Activated CD4-positive, alpha-beta T cell treated with anti-CD3 and anti-CD28 coated beads, Interleukin-2, Interleukin-4, amounts not matched to agents 100 ng/mL and 50 ng/mL, durations not matched to agents 16 hours and 8 hours (primary cell): ENCODE measurements around the gene NRG4.
"Not testable (repeated sequence)": the region's sequence is repeated elsewhere in the genome, so short reads cannot be mapped to it uniquely, and the experiment has no call there.

Experiments
- DNase-seq: peaks from one replicate; pipeline ENCODE4 v3.0.0-alpha.2; 2020; ENCODE audit warnings: low spot score

Gene NRG4, protein sequence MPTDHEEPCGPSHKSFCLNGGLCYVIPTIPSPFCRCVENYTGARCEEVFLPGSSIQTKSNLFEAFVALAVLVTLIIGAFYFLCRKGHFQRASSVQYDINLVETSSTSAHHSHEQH

DNA sequence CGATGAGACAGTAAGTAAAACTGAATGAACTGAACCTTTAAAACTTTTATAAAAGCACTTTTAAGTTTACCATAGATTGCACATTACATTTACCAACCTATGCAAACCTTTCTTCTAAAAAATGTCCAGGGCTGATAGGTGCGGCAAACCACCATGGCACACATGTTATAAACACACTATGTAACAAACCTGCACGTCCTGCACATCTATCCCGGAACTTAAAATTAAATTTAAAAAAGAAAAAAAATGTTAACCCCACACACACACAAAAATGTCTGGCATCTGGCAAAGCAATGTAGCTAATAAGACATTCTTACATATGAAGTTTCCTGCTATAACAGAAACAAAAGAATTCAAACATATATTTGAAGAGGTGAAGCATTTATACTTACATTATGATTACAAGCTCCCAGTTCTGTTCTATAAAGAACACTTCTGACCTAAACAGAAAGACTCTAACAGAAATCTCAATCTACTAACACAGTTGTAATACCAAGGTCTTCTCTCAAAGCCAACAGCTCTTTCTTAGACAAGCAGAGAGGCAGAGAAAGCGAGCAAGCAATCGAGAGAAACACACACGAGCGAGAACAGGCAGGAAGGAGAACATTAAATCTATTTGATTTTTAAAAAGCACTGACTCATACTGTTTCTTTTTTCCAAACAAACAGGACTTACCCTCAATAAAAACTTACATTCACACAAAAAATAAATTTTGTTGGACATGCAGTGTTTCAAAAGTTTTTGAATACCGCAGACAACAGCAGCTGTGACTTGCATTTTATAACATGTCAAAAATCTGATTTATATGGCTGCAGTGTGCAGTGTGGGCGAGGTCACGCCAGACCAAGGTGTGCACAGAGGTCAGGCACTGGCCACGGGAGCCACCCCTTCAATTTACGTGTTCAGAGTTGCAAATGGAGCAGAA, at the start of gene NRG4:
Gene NRG4, minus strand, starts transcription at position 798 of the 925 bp plus-strand sequence. CDS start 1,194 bp downstream, outside the sequence.
- no peak for DNase-seq

DNA sequence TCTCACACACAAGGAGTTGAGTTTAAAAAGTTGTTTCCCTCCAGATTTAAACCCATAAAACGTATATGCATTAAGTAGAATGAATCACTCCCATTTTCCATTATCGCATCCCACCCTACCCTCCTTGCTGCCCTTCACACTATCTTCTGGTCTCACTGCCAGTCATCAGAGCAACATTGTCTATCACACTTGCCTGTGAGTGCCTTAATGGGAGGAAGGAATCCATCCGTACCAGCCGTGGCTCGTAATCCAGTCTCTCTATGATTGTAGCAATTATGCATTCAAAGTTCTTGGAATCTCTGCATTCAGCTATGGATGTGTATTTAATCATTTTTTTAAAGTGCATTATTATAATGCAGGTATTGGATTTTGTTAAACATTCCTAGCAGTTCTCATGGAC, 49.5 kb upstream of the NRG4 start:
- DNase-seq, result no peak

DNA sequence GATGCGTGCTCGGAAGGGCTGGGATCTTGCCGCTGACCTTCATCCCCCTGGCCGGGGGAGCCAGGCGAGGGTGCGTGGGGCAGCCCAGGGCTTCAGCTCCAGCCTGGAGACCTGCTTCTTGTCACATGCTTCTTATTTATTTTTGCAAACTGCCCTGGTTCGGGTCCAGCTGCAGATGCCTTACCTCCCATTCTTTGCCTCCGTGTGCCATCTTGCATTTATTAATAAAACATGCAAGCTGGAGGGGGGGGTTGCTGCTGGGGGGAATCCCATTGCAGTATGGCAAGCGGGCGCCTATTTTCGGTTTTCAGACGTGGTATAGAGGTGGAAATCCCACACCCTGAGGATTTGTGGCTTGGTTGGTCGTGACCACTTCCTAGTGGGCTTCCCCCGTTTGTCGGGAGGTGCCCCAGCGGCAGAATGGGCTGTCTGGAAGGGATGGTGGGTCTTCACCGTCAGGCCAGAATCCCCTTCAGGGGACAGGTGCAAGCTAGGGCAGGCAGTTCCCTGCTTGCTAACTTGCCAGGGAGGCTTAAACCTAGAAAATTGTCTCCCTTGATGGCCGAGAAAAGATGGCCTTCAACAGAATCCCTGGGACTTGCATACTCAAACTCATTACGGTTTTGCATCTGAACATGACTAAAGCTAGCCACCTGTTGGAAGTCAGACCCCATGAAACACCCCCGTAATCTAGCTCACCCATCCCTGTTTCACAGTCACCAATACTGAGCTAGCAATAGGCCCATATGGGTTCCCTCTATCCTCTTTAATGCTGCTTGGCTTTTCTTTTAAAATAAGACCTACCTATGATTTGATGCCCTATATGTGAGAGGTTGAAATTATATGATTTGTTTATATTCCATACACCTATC, 48.1 kb upstream of the NRG4 start:
- DNase-seq, result no peak

DNA sequence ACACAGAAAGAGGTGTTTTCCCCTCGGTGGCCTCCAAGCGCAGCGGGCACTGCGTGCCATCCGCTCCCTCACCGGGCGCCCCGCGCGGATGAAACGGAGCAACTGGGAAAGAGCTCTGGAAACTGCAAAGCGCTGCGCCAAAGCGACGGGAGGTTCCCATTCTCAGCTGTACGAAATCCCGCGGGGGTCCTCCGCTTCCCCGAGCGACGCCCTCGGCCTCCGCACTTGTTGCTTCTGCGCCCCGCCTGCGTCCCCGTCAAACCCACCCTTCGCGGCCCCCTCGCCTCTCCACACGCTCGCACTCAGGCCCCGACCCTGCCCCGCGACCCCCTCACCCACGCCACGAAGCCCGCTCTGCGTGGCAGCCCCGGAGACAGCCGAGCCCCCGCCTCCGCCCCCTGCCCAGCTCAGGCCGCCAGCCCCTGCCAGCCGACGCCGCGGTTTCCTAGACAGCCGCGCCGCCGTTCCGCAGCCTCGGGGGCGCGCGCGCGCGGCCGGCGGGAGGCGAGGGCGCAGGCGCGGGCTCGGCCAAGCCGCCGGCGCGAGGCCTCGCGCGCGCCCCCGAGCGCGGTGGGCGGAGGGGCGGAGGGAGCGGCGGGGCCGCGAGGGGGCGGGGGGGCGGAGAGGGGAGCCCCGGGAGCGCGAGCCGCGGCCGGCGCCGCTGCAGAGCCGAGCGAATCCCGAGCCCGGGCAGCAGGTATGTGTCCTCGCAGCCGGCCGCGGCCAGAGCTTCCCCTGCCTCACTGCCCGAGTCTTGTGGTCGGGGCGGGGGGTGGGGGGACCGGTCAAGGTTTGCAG, 47.3 kb upstream of the NRG4 start, which contains the start of gene TMEM266:
Gene TMEM266, plus strand, starts transcription at position 666 of the 798 bp plus-strand sequence. CDS start 74,279 bp downstream, outside the sequence.
- no peak for DNase-seq

DNA sequence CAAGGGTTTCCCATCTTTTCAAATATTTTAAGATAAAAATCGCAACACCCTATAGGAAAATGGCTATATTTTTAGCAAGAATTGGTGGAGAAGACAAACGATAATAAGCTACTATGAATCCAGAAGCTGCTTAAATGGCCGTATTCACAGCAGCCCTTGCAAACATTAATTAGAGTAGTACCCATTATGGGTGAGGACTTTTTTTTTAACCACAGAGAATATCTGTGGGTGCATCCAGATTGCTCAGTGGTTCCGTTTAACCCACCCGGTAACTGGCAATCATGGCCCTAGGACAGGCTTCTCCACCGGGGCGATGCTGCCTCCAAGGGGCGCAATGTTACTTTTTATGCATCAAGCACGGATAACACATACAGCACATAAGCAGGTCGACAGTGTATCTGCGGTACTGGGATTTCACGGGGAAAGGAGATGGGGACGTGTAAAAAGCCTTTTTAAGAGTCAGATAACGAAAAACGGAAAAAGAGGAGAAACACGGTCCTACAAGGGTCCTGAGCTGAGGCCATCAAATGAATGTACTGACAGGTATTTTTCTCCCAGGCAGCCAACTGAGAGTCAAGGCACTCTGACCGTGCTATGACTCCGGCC, 46.6 kb upstream of the NRG4 start:
- peak; percentile 19 for DNase-seq

DNA sequence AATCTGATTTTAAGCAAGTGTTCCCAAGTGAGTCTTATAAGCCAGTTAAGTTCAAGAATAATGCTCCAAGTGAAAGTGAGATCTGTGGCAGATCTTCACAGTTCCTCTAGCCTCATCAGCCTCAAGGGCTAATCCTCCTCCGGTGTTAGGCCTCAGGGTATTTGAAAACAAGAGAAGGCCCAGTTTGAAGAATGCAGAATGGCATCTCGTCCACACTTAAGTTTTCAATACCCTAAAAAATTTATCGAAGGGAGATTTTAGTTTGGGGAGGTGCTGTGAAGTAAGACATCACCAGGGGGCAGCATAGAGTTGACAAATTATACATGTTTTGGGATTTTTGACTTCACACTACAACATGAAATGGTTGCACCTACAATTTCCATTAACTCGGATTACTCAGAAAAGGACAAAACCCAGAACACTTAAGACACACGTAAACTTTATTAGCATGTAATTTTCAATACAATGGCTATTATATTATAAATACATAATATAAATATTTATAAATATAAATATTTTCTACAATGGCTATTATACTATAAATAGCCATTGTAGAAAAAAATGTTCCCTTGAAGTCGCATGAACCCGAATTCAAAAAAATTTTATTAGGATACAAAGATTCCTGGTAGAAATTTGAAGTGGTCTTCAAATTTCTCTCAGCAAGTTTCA, 45.2 kb upstream of the NRG4 start:
- DNase-seq, result peak; percentile 54

DNA sequence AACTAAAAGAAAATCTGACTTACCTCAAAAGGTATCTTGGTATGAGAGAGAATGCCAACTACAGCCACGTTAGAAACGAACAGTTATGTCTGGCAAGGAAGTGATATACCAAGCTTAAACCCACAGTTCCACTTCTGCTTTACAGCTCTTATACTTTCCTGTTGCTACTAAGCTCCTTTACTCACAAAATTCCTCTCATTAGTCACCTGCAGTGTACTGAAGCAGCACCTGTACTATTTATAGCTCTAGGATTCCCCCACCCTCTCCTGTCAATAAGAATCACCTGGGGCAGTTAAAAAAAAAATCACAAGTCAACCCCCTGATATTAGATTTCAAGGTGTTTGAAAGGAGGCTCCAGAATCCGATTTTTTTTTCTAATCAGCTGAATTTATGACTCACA, 44.7 kb upstream of the NRG4 start:
- DNase-seq, result no peak

DNA sequence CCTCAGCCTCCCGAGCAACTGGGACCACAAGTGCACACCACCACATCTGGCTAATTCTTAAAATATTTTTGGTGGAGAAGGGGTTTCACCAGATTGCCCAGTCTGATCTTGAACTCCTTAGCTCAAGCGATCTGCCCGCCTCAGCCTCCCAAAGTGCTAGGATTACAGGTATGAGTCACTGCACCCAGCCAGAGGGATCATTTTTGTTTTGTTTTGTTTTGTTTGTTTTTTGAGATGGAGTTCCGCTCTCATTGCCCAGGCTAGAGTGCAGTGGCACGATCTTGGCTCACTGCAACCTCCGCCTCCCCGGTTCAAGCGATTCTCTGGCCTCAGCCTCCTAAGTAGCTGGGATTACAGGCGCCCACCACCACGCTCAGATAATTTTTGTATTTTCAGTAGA, 42.0 kb upstream of the NRG4 start:
- not testable (repeated sequence) for DNase-seq

DNA sequence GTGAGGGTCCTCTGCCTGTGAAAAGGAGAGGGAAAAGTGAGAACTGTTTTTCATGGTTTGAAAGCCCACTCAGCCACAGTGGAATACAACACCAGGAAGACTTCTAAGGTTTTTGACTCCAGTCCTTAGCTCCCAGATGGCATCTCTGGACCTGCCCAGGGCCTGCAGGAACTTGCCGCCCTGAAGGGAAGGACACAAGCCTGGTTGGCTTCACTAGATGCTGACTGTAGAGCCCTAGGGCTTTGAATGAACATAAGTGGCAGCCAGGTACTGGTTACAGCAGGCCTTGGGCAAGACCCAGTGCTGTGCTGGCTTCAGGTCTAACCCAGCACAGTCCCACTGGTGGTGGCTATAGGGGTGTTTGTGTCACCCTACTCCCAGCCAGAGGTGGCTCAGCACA, 26.3 kb upstream of the NRG4 start:
- no peak for DNase-seq

DNA sequence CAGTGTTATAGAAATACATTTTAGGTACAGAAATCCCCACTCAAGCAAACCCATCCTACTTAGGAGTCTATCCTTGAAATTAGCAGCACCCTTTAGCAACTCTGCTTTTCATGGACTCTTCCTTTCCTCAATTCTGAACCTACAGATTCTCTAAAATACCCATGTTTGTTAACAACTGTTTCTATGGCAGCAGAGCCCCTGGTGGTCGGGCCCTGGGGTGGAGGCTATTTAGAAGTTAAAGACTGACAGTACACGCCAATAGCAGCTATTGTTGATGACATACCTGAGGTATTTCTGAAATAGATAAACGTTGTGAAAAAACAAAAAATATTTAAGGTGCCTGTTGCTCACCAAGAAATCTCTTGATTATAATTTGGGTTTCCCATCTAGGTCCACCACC, 23.4 kb upstream of the NRG4 start:
- no peak for DNase-seq

DNA sequence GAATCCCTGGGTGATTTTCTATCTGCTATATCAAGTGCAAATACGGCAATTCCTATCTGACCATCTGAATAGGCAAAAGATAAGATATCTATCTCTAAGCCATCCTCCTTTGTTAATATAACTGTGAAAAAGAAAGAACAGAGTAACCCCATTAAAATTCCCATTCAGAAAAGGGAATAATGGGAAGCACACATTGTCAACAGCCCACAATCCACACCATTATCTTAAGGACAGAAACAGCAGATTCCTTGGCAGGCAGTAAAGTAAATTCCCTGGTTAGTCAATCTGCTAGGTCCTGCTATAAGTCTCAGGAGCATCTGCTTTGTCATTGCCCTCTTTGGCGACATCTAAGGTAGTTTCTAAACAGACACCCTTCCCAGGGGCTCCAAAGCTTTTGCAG, 21.9 kb upstream of the NRG4 start:
- no peak for DNase-seq

DNA sequence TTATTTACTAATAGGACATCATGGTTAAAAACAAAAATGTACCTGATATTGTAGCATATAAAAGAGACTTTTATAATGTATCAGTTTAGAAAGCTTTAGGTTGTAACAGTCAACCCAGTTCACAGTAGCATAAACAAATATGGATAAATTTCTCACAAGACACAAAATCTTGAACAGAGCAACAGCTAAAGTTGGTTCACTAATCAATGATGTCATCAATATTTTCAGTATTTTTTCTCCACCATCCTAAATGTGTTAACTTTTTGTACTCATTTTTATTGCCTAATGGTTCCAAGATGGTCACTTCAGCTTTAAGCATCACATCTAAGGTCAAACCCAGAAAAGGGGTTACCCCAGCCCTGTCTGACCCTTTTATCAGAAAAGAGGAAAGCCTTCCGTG, 21.2 kb upstream of the NRG4 start:
- no peak for DNase-seq

DNA sequence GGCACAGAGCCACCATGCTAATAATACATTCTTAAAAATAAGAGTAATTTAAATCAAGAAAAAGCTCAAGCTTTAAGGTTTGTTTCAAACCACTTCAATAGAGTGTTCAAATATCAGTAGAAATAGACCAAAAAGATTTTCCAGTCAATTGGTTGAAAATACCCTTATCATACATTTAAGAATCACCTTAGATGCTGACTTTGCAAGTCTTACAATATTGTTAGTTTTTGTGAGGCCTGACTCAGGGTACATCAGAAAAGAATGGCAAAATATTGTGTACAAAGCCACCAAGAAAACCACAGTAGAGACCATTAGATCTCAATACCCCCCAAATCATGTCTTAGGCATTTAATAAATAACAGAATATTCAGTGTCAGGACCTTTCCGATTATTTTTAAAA, 19.8 kb upstream of the NRG4 start:
- DNase-seq, result no peak

DNA sequence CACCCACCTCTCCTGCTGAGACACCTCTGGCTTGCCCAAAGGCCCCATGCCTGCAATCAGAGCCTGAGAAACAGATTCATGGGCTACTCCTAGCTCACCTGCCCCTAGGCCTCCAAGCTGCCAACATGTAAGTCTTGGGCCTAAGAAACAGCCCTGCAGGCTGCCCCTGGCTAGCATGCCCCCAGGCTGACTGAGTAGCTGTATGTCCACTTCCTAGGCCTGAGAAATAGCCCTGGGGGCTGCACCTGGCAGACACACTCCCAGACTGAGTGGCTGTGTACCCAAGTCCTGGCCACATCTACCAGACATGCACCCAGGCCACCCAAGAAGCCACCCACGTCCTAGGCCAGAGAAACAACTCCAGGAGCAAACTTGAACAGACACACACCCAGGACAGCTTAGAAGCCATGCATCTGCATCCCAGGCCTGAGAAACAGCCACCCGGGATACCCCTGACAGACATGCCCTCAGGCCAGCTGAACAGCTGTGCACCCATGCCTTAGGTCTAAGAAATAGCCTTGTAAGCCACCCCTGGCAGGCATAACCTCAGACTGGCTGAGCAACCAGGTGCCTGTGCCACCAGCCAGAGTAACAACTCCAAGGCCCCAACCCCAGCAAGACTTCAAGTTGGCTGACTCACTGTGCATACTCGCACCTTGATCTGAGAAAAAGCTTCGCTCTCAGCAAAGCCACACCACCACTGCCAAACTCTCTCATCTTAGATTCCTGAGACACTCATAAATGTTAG, 12.0 kb upstream of the NRG4 start:
- no peak for DNase-seq

DNA sequence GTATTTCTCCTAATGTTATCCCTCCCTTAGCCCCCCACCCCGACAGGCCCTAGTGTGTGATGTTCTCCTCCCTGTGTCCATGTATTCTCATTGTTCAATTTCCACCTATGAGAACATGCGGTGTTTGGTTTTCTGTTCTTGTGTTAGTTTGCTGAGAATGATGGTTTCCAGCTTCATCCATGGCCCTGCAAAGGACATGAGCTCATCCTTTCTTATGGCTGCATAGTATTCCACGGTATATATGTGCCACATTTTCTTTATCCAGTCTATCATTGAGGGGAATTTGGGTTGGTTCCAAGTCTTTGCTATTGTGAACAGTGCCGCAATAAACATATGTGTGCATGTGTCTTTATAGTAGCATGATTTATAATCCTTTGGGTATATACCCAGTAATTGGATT, 1.2 kb upstream of the NRG4 start:
- DNase-seq, result not testable (repeated sequence)

DNA sequence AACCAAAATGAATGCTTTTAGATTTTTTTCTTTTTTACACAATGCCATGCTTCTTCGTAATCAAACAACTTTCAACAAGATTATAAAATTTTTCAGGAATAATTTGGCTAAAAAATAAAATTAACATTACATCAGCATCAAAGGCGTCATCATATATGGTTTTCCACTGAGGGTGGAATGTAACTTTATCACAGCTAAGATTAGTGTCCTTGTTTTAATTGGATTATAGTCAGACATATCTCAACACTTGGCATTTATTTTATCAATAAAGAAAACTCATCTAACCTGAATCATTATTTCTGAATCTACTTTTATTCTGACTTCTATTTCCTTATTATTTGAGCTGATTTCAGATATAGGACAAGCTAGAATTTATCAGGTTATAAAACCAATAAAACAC, 1.6 kb downstream of the NRG4 start:
- no peak for DNase-seq

DNA sequence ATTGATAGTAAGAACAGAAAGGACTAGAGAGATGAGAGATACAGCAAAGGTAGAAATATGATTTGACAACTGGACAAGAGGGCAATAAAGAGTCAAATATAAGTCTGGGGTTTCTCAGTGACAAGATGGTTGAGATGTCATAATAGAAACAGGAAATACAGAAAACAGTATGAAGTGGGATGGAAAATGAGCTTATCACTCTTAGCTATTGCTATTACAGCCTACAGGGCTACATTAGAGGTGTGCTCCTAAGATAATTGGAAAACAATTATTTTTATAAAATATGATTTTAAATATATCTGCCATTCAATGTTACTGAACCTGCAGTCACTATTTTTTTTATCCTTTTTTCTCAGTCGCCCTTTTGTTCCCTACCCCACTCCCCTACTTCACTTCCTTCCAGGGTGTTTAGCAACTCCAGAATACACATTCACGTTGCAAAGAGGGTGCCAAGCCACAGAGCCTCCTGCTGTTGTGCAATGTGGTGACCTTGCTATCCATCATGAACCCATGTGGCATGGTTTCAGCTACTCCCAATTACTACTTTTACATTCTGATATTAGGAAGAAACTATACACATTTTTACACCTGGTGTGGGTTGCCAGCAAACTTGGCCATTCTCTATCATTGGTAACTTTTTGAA, 6.0 kb downstream of the NRG4 start:
- DNase-seq, result no peak

DNA sequence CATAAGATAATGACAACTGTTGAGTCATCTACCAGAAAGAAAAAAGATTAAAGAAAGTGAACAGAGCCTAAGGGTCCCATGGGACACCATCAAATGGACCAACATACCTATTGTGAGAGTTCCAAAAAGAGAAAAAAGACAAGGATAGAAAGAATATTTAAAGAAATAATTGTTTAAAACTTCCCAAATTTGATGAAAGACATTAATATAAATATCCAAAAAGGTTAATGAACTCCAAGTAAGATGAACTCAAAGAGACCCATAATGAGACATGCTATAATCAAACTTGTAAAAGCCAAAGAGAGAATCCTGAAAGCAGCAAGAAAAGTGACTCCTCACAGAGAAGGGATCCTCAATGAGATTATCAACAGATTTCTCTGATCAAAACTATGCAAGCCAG, 8.9 kb downstream of the NRG4 start:
- DNase-seq, result no peak

DNA sequence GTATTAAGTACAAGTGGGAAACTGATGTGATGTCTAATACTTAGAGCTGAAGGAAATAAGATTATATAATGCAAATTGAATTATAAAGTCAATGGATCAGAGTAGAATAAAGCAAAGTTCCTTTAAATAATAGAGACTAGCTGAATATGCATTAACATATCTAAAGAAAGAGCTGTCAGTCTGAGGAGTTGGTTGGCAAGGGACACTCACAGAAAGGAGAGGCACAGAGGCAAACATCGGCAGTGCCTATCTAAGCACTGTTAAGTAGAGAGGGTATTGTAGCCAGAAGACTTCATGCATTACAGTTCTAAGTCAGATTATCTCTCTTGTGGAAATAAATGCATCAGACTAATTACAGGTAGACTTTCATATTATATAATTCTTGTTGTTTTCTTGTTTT, 16.6 kb downstream of the NRG4 start:
- no peak for DNase-seq

DNA sequence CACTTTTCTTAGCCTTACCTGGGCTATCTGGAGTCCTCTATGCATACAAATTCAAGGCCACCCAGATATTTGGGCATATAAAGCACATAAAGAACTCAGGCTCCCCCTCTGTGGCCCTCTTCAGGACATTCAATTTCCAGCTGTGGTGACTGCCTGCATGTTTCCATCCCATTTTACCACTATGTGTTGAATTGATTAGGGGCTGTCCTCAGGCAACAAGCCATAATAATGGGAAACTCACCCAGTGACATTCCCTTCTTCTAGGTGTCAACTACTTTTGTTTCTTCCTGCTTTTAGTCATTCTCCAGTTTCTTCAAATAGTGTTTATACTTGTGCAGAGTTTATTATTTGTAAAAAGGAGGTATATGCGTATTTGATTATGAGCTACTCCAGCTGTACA, 18.0 kb downstream of the NRG4 start:
- DNase-seq, result no peak
